ENCODE data around the gene CDC5L. TPM values are rescaled to one million over a fixed set of nuclear protein-coding genes. Genes with fewer than 3 reads are reported as not detected.

Gene CDC5L
- total and polyA plus RNA-seq, 2 of the 13 experiments (the other 11 are each of a cell fraction or from before 2014, with no cell fraction given) = 11.0 to 34.2 TPM

DNA sequence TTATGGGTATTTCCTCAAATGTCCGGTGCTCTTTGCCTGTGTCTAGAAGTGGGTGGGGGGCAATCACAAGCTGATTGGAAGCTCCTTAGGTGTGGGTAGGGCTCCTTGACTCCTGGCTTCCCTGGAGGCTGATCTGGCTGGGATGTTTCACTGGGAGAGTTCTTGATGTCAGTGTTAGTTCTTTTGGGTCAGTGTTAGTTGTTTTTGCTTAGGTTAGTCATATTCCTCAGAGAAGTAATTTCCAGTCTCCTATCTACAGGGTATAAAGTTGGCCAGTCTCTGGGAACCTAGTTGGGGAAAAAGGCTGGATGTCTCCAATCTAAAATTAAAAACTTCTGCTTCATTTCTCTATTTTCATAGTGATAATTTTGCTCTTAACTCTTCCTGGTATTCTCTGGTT lies 23.6 kb downstream of the CDC5L start (continued):
- TF ChIP-seq, protein P1, sequence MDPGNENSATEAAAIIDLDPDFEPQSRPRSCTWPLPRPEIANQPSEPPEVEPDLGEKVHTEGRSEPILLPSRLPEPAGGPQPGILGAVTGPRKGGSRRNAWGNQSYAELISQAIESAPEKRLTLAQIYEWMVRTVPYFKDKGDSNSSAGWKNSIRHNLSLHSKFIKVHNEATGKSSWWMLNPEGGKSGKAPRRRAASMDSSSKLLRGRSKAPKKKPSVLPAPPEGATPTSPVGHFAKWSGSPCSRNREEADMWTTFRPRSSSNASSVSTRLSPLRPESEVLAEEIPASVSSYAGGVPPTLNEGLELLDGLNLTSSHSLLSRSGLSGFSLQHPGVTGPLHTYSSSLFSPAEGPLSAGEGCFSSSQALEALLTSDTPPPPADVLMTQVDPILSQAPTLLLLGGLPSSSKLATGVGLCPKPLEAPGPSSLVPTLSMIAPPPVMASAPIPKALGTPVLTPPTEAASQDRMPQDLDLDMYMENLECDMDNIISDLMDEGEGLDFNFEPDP (CRISPR knock-in tag; conservative IDR thresholded peaks at IDR 0.05) = no peak
- TF ChIP-seq NCOR1 (IDR thresholded peaks at IDR 0.05; ENCODE audit: borderline replicate concordance, low read length) = no peak
- TF ChIP-seq, protein P2, sequence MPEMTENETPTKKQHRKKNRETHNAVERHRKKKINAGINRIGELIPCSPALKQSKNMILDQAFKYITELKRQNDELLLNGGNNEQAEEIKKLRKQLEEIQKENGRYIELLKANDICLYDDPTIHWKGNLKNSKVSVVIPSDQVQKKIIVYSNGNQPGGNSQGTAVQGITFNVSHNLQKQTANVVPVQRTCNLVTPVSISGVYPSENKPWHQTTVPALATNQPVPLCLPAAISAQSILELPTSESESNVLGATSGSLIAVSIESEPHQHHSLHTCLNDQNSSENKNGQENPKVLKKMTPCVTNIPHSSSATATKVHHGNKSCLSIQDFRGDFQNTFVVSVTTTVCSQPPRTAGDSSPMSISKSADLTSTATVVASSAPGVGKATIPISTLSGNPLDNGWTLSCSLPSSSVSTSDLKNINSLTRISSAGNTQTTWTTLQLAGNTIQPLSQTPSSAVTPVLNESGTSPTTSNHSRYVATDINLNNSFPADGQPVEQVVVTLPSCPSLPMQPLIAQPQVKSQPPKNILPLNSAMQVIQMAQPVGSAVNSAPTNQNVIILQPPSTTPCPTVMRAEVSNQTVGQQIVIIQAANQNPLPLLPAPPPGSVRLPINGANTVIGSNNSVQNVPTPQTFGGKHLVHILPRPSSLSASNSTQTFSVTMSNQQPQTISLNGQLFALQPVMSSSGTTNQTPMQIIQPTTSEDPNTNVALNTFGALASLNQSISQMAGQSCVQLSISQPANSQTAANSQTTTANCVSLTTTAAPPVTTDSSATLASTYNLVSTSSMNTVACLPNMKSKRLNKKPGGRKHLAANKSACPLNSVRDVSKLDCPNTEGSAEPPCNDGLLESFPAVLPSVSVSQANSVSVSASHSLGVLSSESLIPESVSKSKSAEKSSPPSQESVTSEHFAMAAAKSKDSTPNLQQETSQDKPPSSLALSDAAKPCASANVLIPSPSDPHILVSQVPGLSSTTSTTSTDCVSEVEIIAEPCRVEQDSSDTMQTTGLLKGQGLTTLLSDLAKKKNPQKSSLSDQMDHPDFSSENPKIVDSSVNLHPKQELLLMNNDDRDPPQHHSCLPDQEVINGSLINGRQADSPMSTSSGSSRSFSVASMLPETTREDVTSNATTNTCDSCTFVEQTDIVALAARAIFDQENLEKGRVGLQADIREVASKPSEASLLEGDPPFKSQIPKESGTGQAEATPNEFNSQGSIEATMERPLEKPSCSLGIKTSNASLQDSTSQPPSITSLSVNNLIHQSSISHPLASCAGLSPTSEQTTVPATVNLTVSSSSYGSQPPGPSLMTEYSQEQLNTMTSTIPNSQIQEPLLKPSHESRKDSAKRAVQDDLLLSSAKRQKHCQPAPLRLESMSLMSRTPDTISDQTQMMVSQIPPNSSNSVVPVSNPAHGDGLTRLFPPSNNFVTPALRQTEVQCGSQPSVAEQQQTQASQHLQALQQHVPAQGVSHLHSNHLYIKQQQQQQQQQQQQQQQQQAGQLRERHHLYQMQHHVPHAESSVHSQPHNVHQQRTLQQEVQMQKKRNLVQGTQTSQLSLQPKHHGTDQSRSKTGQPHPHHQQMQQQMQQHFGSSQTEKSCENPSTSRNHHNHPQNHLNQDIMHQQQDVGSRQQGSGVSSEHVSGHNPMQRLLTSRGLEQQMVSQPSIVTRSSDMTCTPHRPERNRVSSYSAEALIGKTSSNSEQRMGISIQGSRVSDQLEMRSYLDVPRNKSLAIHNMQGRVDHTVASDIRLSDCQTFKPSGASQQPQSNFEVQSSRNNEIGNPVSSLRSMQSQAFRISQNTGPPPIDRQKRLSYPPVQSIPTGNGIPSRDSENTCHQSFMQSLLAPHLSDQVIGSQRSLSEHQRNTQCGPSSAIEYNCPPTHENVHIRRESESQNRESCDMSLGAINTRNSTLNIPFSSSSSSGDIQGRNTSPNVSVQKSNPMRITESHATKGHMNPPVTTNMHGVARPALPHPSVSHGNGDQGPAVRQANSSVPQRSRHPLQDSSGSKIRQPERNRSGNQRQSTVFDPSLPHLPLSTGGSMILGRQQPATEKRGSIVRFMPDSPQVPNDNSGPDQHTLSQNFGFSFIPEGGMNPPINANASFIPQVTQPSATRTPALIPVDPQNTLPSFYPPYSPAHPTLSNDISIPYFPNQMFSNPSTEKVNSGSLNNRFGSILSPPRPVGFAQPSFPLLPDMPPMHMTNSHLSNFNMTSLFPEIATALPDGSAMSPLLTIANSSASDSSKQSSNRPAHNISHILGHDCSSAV (CRISPR knock-in tag; IDR thresholded peaks at IDR 0.05; ENCODE audit: borderline replicate concordance) = no peak
- TF ChIP-seq BRD4 (CRISPR knock-in tag; IDR thresholded peaks at IDR 0.05) = no peak
- TF ChIP-seq MIER2 (CRISPR knock-in tag; IDR thresholded peaks at IDR 0.05) = no peak
- no peak for TF ChIP-seq ZNF296 (CRISPR knock-in tag; conservative IDR thresholded peaks at IDR 0.05)
- no peak for TF ChIP-seq FOXJ3 (CRISPR knock-in tag; IDR thresholded peaks at IDR 0.05; ENCODE audit: borderline replicate concordance)
